ENCODE data around the gene CNIH1. TPM values are rescaled to one million over a fixed set of nuclear protein-coding genes. Genes with fewer than 3 reads are reported as not detected.

The CNIH1 gene
- total and polyA plus RNA-seq, 2 of the 13 experiments (the other 11 are each of a cell fraction or from before 2014, with no cell fraction given): 166 to 421 TPM

DNA sequence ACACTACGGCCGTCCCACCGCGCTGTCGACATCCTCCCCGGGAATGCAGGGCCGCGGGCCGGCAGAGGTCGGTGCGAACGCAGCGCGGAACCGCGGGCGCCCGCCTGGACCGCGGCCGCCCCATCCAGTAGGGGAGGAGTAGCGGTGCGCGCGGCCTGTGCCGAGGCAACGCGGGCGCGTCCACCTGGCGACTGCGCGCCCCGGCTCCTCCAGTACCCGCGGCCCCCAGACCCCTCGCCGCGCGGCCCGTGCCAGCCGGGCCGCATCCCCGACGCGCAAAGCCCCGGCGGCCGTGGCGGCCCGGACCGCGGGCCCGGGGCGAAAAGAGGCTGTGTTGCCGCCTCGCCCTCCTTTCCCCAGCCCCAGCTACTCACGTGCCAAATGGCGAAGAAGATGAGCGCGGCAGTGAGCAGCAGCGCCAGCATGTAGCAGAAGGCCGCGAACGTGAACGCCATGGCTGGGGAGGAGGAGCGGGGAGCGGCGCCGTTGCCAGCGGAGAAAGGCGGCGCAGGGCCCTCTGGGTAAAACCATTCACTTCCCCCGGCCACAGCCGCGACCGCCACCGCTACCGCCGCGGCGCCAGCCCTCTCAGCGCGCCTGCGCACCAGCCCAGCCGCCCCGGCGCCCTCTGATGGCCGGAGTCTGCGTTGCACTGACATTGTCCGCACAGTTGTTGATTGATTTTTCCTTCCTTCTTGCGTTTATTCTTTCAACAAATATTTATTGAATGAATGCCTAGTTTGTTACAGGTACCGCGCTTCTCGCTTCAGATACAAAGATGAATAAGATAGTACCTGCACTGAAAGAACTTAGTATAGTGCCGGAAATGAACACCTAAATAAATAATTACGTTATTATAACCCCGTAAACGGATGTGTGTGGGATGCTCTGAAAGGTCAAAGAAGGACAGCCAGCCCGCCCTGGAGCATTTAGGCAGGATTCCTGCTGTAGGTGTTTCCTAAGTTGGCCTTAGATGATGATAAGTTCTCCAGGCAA is at the start of gene CNIH1 (continued):
- TF ChIP-seq, protein P1, sequence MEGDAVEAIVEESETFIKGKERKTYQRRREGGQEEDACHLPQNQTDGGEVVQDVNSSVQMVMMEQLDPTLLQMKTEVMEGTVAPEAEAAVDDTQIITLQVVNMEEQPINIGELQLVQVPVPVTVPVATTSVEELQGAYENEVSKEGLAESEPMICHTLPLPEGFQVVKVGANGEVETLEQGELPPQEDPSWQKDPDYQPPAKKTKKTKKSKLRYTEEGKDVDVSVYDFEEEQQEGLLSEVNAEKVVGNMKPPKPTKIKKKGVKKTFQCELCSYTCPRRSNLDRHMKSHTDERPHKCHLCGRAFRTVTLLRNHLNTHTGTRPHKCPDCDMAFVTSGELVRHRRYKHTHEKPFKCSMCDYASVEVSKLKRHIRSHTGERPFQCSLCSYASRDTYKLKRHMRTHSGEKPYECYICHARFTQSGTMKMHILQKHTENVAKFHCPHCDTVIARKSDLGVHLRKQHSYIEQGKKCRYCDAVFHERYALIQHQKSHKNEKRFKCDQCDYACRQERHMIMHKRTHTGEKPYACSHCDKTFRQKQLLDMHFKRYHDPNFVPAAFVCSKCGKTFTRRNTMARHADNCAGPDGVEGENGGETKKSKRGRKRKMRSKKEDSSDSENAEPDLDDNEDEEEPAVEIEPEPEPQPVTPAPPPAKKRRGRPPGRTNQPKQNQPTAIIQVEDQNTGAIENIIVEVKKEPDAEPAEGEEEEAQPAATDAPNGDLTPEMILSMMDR (CRISPR knock-in tag; IDR thresholded peaks at IDR 0.05): peak; percentile 83
- TF ChIP-seq ATF6 (CRISPR knock-in tag; conservative IDR thresholded peaks at IDR 0.05): no peak
- no peak for TF ChIP-seq ZNF432 (CRISPR knock-in tag; IDR thresholded peaks at IDR 0.05; ENCODE audit: borderline replicate concordance)
- TF ChIP-seq PATZ1 (CRISPR knock-in tag; IDR thresholded peaks at IDR 0.05): no peak
- peak; percentile 93 for TF ChIP-seq ZBTB2 (CRISPR knock-in tag; IDR thresholded peaks at IDR 0.05; ENCODE audit: low read depth)
- TF ChIP-seq, protein P2, sequence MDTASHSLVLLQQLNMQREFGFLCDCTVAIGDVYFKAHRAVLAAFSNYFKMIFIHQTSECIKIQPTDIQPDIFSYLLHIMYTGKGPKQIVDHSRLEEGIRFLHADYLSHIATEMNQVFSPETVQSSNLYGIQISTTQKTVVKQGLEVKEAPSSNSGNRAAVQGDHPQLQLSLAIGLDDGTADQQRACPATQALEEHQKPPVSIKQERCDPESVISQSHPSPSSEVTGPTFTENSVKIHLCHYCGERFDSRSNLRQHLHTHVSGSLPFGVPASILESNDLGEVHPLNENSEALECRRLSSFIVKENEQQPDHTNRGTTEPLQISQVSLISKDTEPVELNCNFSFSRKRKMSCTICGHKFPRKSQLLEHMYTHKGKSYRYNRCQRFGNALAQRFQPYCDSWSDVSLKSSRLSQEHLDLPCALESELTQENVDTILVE (CRISPR knock-in tag; IDR thresholded peaks at IDR 0.05): no peak
- TF ChIP-seq BHLHE40 (IDR thresholded peaks at IDR 0.05; ENCODE audit: low read length): peak; percentile 79
- no peak for TF ChIP-seq SMAD3 (CRISPR knock-in tag; IDR thresholded peaks at IDR 0.05)
- no peak; the same call in 1 of the 2 replicates for TF ChIP-seq ZNF556 (CRISPR knock-in tag; IDR thresholded peaks at IDR 0.05; ENCODE audit: borderline replicate concordance)
- TF ChIP-seq KDM5B (CRISPR knock-in tag; IDR thresholded peaks at IDR 0.05; ENCODE audit: borderline replicate concordance): peak; percentile 67; the same call in 1 of the 2 replicates
- no peak for TF ChIP-seq ZNF24 (IDR thresholded peaks at IDR 0.05)
- no peak for TF ChIP-seq ZNF282 (IDR thresholded peaks at IDR 0.05; ENCODE audit: partially characterized antibody)
- no peak for TF ChIP-seq ADNP (CRISPR knock-in tag; IDR thresholded peaks at IDR 0.05)
- peak; percentile 82 to 87 for TF ChIP-seq HMGXB4 (CRISPR knock-in tag; IDR thresholded peaks at IDR 0.05; ENCODE audit: borderline replicate concordance in 1 of 2, low read depth in 1 of 2)
- TF ChIP-seq ZSCAN25 (CRISPR knock-in tag; IDR thresholded peaks at IDR 0.05): peak; percentile 19; the same call in 1 of the 2 replicates
- TF ChIP-seq PAWR (CRISPR knock-in tag; IDR thresholded peaks at IDR 0.05; ENCODE audit: borderline replicate concordance): no peak
- TF ChIP-seq ZNF619 (CRISPR knock-in tag; IDR thresholded peaks at IDR 0.05): no peak

Data from HepG2 (cell line).